CD4-positive, alpha-beta T cell treated with Interferon alpha-2 for 1 hour (primary cell): ENCODE measurements around the gene PLG.
"Not testable (repeated sequence)": the region's sequence is repeated elsewhere in the genome, so short reads cannot be mapped to it uniquely, and the experiment has no call there.

Source experiments
- DNase-seq, 2 donors: peaks; one replicate each; pipeline ENCODE4 v3.0.0-alpha.2; 2020 to 2022

PLG gene

DNA sequence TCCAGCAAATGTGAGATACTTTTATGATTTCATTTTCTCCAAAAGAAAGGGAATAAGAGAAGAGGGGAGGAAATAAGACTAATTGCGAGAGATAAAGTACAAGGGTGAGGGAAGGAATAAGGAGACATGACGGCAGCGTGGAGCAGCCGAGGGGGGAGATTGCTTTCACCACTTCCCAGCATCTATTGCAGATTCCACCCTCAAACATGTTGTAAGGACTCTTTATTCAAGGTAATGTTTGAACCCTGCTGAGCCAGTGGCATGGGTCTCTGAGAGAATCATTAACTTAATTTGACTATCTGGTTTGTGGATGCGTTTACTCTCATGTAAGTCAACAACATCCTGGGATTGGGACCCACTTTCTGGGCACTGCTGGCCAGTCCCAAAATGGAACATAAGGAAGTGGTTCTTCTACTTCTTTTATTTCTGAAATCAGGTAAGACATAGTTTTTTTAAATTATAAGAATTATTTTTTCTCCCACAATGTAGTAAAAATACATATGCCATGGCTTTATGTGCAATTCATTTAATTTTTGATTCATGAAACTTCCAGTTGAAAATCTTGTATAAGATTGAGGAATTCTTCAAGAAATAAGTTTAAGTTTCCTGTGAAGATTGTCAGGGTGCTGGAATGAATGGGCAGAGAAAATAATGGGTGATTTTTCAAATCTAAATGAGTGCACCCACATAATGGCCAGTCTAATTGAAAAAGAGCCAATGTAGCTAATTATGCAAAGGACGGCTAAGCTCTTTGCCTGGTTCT lies at the start of gene PLG:
PLG (plus strand) TSS at position 327 of the 763 bp plus-strand sequence; CDS start at position 388, 61 bp downstream.
- DNase-seq = not testable (repeated sequence)

DNA sequence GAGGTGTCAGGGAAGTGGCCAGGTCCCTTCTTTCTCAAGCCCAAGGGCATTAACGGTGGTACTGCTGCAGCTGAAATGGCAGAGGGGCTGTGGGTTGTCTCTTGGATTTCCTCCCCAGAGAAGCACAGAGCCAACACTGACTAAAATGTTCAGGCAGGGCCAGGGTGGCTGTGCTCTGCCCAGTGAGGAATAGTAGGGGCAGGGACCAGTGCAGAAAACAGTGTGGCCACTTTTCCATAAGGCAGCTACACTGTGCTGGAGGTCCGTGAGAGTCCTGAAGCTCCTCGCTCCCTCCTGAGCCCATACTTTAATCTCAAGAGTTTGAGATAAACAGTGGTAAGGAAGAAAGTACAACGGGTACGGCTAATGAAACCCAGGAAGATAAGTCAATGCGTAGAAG lies 42.5 kb upstream of the PLG start:
- DNase-seq = no peak

DNA sequence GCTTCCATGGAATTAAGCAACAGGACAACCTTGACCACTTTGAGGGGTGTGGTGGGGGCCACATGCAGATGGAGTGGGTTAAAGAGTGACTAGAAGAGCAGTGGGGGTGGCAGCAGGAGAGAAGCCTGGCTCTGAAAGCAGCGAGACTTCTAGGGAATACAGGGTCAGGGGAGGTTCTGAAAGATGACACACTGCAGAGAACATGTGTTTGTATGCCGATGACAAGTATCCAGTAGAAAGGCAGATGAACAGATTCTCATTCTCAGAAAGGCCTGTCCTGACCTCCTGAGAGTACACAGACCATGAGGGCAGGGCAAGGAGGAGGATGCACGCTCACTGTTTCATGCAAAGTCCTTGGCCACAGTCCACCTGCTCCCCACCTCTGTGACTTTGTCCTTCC lies 40.8 kb upstream of the PLG start:
- DNase-seq = no peak

DNA sequence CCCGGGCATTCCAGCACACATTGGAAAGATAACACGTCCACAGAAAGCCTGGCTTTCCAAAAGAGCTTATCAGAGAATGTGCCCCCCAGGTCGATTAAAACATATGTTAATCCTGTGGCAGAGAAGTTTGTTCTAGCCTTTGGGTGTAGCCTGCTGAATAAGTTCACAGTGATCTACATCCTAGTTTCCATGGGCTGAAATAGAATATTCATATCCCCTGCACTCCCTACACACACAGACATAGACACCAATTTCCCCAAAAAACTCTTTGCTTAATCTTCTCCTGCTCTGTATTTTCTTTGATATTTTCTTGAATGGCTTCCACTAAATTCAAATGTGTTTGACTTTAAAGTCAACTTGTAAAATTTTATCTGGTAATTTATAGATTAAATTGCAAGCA lies 39.6 kb upstream of the PLG start:
- DNase-seq = no peak

DNA sequence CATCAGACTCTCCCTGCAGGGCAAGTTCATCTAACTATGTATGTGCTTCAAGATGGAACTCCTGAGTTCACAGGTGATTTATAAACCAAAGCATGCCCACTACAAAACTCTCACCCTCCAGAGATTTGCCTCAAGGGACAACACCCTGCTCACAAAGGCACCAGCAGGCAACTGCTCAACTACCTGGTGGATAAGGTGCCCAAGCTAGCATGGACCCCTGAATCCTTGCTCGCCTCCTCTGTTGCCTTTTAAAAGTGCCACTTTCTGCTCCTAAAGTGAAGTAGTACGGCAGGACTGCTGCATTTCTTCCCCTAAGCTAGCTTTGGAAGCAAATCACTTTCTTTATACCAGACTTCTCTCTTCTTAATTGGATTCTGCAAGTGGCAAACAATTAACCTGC lies 39.2 kb upstream of the PLG start:
- DNase-seq = no peak

DNA sequence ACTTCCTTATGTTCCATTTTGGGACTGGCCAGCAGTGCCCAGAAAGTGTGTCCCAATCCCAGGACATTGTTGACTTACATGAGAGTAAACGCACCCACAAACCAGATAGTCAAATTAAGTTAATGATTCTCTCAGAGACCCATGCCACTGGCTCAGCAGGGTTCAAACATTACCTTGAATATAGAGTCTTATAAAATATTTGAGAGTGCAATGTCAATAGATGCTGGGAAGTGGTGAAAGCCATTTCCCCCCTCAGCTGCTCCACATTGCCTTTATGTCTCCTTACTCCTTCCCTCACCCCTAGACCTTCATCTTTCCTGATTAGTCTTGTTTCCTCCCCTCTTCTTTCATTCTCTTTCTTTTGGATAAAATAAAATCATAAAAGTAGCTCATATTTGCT lies 37.8 kb upstream of the PLG start, which contains the start of gene LPA:
LPA (minus strand) TSS at position 78 of the 400 bp plus-strand sequence; CDS start at position 17, 61 bp downstream.
- DNase-seq = not testable (repeated sequence)

DNA sequence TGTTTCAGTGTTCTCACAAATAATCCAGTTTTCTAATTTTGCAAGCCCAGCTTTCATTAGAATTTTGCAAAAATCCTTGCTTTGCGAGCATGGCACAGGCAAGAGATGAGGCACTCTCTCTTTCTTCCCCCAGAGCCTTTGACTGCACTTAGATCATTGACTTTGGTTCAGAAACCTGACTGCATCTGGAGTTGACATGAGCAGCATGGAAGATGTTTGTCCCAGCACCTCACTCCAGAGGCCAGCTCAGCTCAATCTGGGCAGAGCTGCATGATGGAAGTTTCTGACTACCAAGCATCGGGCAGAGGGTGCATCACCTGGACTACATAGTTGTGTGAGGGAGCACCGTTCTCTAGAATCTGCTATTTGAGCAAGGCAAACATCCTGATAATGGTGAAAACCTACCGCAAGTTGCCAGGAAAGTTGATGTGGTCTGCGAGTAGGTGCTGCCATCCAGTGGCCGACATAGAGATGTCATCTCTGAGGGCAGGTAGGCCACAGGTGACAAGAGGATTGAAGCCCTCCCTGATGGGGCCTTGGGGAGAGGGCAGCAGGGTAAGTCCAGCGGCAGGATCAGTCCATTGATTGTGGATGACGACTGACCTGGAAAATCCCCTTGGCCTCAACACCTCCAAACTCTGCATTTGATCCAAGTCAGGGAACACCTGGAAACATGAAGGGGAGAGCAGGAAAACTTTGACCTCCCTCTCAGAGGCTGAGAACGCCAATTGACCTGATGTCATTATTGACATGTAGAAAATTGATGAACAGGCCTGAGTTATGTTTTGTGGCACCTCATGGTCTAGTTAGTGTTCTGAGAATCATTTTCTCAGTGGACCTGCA lies 34.2 kb upstream of the PLG start:
- DNase-seq = peak in 1 of 2 donors; percentile 39

DNA sequence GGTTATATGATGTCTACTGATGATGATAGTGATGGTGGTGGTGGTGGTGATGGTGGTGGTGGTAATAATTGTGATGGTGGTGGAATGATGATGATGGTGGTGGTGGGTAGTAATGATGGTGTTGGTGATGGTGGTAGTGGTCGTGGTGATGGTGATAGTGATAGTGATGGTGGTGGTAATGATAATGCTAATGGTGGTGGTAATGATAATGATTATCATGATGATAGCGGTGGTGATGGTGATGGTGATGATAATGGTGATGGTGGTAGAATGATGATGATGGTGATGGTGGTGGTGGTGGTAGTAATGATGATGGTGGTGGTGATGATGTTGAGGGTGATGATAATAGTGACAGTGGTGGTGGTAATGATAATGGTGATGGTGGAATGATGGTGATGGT lies 33.5 kb upstream of the PLG start:
- no peak for DNase-seq

DNA sequence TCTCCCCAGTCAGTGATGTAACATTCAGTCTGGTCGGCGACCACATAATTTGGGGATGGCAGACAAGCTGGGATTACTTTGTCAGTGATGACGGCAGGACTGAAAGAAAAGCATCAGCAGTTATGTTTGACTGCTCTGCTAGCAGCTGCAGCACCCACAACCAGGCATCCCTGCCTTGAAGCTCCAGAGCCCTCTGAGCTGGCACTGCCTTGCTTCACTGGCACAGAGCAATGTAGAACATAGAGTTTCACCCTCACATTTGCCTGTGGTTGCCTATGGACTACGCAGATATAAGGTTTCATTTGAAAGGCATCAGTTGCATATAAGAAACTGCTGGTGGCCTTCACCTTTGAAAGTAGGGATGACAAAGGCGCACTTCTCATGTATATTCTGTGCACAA lies 25.6 kb upstream of the PLG start:
- DNase-seq = not testable (repeated sequence)

DNA sequence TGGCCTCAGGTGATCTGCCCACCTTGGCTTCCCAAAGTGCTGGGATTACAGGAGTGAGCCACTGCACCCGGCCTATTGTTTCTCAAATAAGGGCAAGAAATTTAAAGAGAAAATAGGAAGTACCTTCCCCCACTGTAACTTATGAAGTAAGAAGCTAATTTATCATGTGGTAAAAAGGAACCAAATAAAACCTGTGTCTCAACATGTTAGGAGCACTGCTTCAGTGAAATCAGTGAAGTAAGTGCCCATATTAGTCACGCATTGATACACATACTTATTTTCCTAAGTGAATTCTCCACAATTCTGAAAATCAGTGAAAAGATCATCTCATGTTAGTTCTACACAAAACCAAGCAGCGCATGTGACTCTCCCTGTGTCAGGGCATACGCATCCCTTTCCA lies 23.8 kb upstream of the PLG start:
- no peak for DNase-seq

DNA sequence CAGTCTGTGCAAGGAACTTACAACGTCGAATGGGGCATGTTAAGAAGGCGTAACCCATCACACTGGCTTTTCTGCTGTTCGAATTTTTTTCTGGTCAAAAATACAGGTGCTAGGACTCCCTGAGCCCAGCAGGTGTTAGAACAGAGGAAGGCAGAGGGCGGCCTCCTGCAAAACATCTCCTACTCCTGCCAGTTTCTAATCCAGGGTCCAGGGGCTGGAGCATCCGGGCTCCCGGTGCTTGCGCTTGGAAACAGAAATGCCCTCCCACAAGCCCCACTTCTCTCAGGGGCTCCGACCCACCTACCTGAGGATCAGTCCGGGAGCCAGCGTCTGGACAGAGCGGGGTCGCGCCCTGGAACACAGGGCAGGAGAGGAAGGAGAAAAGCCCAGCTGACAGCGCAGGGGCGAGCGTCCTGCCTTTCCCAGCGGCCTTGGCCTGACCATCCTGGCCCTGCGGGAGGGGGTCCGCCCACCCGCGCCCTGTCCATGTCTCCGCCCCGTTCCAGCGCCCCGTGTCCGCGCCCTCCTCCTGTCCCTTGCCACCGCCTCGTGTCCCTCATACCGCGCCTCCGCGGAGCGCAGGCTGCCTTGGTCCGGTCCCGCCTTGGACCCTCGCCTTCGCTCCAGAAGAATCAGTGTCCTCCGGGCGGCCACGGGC lies 23.2 kb upstream of the PLG start:
- no peak for DNase-seq

DNA sequence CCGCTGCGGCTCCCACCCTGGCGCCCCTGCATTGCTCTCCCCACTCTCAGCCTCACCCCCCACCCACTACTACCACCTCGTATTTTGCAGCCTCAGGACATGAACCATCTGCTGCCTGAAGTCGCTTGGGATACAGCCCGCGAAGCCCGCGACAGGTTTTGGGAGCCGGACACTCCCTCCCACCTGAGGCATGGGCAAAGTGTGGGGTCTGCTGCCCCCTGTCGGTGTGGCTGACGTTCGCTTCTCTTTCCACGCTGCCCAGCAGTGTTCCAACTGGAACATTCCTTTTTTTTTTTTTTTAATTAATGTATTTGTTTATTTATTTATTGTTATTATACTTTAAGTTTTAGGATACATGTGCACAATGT lies 22.7 kb upstream of the PLG start:
- DNase-seq = no peak

DNA sequence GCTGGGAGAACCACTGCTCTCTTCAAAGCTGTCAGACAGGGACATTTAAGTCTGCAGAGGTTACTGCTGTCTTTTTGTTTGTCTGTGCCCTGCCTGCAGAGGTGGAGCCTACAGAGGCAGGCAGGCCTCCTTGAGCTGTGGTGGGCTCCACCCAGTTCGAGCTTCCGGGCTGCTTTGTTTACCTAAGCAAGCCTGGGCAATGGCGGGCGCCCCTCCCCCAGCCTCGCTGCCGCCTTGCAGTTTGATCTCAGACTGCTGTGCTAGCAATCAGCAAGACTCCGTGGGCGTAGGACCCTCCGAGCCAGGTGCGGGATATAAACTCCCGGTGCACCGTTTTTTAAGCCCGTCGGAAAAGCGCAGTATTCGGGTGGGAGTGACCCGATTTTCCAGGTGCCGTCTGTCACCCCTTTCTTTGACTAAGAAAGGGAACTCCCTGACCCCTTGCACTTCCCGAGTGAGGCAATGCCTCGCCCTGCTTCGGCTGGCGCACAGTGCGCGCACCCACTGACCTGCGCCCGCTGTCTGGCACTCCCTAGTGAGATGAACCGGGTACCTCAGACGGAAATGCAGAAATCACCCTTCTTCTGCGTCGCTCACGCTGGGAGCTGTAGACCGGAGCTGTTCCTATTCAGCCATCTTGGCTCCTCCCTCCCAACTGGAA lies 16.8 kb upstream of the PLG start:
- not testable (repeated sequence) for DNase-seq

DNA sequence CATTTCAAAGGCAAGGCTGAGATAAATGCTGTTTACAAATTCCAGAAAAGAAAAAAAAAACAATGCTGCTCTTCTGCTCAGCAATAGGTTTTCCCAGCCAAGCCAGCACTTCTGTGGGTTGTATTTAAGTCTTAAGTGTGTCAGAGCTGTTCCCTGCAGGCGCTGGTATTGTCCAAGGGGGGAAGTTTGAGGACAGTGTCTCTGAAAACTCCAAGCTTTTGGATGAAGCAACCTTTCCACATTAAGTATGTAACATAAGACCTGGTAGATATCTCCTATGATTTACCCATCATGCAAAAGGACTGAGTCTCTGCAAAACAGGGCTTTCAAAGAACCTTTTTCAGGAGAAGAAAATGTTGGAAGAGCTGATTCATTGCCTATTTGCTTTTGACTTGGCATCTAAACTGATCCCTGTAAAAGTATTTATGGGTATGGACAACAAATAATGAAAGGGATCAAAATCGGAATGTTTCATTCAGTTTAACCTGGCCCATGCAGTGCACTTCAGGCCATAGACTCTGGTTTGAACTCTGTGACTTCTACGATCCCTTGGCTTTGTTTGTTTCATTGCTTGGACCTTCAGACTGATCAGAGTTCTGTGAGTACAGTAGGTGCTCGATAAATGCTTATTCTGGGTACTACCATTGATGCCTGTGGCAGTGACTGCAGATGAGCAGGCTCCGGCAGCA lies 16.1 kb upstream of the PLG start:
- no peak for DNase-seq

DNA sequence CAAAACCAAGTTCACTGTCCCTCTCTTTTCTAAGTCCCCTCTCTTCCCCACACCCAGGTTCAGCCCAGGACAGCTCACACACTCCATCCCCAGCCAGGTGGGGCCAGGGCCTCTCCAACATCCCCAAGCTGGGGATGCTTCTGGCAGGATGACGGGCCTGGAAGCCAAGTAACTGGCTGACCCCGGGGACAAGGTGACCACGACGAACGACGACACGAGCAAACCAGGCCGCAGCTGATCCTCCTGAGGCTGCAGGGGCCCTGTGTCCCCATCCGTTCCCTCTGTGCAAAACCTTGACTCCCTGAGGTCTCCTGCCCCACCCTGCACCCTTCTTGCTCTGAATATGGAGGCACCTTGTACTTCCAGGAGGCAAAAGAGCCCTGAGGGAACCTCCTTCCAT lies 11.6 kb upstream of the PLG start:
- no peak for DNase-seq

DNA sequence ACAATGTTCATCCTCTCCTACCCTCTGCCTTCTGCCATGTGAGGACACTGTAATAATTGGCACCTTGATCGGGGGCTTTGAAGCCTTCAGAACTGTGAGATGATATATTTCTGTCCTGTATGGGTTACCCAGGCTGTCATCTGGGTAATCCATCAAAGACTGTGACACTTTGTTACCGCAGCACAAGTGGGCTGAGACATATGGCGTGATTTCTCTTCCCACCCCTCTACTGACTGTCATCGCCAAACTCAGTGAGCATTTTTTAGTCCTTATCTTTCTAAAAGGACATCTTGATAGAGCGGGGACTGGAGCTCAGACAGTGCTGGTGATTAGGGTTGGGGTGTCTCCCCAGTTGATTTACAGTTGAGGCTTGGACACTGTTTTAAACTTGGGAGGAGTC lies 10.4 kb upstream of the PLG start:
- DNase-seq = no peak

DNA sequence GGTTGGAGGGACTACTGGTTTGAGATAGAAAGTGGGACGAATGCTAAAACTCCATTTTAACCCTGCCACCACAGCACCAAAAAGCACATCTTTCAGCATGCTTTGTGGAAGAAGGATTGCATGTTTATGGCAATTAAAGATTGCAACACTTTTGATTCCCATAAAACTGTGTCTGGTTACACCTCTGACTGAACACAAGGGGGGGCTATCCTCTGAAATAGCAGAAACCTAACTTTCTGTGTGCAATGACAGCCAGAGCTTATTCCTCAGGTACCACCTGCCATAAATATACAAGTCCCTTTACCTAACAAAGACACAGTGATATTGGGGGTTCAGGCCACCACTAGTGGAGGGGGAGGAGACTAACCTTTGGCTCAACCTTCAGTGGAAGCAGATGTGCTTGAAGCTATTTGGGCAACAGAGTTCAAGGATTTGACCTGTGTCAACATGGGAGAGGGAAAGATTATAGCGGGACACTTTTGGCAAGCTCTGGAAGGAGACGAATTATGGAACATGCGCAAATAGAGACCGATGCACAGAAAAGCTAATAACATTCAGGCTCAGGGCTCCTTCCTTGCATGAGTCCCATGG lies 9.6 kb upstream of the PLG start:
- no peak for DNase-seq

DNA sequence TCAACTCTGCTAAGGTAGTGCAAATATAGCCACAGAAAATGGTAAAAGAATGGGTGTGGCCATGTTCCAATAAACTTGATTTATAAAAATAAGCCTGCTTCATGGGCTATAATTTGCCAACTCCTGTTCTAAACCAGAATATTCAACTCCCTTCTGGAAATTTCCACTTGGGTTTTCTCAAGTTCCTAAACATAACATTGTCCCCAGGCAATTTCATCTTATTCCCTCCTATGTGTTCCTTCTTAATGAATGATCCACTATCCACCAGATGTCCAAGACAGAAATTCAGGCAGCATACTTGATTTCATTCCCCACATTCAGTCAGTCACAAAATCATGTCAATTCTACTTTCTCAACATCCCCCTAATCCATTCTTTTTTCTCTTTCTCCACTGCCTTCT lies 7.0 kb upstream of the PLG start:
- DNase-seq = not testable (repeated sequence)

DNA sequence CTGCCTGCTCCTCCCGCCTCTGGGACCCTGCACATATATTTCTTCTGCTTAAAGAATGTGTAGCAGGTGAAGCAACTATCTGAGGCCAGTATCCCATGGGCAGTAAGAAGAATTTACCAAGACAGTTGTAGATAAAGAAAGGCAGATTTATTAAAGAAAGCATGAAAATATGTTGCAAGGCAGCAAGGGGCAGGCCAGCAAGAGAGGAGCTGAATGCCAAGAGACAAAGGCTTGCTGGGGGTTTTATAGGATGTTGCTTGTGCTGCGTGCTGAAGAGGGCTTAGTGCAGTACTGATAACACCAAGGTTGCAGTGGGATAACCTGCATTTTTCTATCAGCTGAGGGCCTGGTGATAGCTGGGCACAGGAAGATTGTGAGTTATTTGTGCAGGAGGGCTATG lies 6.4 kb upstream of the PLG start:
- not testable (repeated sequence) for DNase-seq

DNA sequence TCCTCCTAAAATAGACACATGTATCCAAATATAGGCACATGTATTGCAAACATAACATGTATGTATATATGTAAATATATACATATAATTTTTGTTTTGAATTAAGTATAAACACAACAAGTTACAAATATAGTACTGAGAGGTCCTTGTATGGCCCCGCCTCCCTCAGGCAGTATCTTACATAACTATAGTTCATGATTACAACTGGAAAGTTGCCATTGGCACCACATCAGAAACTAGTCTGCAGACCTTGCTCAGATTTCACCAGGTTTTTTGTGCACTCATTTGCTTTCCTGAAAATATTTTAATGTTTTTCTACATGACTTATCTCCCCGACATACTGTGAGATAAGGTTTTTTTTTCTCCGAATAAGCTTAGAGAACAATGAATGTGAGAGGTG lies 5.2 kb upstream of the PLG start:
- DNase-seq = not testable (repeated sequence)

DNA sequence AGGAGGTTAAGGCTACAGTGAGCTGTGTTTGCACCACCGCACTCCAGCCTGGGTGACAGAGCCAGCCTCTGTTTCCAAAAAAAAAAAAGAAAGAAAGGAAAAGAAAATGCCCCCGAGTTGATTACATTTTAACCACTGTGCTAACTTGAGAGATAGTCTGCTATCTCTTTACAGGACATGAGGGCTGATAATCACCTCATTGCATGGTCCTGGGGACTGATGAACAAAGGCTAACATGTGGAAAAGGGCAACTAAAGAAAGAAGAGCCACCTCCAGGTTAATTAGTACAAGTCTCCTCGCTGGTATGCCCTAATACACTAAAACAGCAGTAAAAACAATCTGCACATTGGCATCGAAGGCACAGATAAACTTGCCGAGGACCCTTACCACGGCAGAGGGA lies 4.2 kb upstream of the PLG start:
- DNase-seq = no peak

DNA sequence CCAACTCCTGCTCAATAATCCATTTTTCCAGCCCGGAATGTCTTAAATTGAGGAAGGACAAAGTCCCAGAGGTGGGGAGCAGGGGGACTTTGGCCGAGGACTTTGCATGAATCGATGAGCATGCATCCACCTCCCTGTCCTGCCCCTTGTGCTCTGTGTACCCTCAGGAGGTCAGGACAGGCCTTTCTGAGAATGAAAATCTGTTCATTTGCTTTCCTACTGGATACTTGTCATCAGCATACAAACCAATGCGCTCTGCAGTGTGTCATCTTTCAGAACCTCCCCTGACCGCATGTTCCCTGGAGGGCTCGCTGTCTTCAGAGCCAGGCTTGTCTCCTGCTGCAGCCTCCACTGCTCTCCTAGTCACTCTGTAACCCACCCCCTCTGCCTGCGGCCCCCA lies 2.6 kb downstream of the PLG start:
- DNase-seq = not testable (repeated sequence)
